Erythroblast (primary cell): ENCODE measurements around the gene TRAF2.

Experiments
- DNase-seq, 2 experiments: peaks; one replicate each; lab custom pipeline; 2025; lab: John Stamatoyannopoulos, UW
- GATA1 ChIP-seq: IDR thresholded peaks from 2 replicates; pipeline ENCODE4 v1.6.1; 2011; ENCODE audit warnings: low read depth, mild to moderate bottlenecking, control low read depth, low read length, moderate library complexity
- POLR2A ChIP-seq: IDR thresholded peaks from 2 replicates; pipeline ENCODE4 v1.6.1; 2011; ENCODE audit warnings: mild to moderate bottlenecking, low read length

Gene TRAF2

GRCh38 chr9:136934277-136934676 lies 48.0 kb downstream of the TRAF2 start:
- TF ChIP-seq GATA1 (no peak), POLR2A (no peak)

DNA sequence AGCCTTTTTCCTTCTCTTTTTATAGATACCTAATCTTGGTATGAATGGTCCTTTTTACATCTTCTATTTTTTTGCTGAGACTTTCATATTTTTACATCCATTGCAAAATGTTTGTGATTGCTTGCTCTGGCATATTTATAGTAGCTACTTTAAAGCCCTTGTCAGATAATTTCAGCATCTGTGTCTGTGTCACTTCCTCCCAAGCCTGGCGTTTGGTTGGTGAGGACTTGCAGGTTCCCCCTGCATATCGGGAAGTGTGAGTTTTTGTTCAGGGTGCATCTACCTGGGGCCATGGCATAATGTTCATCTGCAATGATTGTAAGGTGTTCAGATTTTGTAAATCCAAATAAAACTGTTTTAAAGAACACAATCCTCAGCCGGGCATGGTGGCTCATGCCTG lies 49.3 kb downstream of the TRAF2 start:
- TF ChIP-seq GATA1 = no peak
- no peak for TF ChIP-seq POLR2A
- DNase-seq = no peak

More at GRCh38 chr9:136934277-136934676, 48.0 kb downstream of the TRAF2 start:
- DNase-seq = no peak

DNA sequence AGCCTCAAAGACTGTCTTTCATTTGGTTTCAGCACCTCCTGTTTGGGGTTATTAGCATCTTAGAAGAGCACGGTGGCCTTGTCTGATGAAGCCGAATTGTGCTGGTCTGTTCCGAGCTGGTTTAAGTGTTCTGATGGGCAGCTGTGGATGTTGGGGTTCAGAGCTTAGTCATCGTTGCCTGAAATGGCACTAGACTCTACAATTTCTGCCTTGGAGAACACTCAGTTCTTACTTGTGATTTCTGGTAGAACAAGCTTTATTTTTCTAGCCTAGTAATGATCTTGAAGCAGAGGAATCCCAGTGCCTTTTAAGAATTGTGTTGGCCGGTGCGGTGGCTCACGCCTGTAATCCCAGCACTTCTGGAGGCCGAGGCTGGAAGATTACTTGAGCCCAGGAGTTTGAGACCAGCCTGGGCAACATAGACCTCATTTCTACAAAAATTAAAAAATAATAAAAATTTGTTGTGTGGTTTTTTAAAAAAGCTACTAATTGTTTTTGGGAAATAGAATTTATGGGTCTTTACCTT lies 50.4 kb downstream of the TRAF2 start:
- no peak for DNase-seq

DNA sequence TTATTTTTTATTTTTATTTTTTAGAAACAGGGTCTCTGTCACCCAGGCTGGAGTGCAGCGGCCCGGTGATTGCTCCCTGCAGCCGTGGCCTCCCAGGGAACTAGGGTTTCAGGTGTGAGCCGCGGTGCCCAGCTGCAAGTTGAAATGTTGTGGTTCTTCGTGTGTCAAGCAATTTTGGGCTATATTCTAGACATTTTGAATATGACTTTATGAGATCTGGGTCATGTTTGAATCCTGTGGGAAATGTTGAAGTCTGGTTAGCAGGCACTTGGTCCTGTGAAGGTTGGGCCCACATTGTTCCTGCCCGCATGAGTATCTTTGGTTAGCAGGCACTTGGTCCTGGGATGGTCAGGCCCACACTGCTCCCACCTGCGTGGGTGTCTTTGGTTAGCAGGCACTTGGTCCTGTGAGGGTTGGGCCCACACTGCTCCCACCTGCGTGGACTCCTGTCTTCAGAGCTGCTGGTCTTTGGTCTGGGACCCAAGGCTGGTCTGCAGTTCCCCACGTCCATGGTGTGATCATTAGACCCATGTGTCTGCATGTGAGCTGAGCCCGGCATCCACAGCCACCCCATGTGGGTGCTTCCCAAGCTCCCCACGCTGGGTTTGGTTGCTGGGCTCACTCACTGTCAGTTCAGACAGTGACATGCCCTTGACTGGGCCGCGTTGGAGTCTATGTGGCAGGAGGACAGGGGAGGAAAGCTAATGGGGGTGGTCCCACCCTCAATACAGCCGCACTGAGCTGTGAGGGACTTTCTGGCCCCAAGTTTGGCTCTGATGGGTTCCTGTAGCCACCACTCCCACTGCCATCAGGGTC lies 51.1 kb downstream of the TRAF2 start:
- TF ChIP-seq POLR2A = no peak
- no peak for TF ChIP-seq GATA1
- DNase-seq = no peak

More for the DNA sequence above, 50.4 kb downstream of the TRAF2 start:
- no peak for TF ChIP-seq POLR2A
- TF ChIP-seq GATA1 = no peak

DNA sequence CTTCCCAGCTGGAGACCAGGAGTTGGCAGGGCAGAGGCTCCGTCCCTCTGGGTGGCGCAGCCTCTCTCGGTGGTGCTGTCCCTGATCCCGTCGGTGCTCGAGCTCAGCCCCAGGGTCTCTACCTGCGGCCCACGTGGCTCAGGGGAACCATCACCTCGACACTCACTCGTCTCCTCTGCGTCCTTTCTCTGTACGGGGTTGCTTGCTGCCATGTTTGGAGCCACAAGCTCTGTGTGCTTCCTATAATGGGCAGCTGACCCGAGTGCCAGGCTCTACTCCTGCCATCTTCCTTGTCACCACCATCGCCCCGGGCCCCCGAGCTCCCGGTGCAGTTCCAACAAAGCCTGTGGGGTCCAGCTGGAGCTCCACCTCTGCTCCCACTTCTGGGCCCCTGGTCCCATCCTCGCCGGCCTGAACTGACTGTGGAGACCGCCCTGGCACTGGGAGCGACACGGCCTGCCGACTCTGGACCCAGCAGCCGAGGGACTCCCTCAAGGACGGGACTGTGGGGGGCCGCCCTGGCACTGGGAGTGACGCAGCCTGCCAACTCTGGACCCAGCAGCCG lies 53.2 kb downstream of the TRAF2 start:
- TF ChIP-seq GATA1 (no peak), POLR2A (no peak)
- DNase-seq = no peak

- TF ChIP-seq GATA1 (no peak), POLR2A (peak; percentile 28)
- DNase-seq = no peak
Measured at GRCh38 chr9:136939996-136940525, 53.7 kb downstream of the TRAF2 start.

DNA sequence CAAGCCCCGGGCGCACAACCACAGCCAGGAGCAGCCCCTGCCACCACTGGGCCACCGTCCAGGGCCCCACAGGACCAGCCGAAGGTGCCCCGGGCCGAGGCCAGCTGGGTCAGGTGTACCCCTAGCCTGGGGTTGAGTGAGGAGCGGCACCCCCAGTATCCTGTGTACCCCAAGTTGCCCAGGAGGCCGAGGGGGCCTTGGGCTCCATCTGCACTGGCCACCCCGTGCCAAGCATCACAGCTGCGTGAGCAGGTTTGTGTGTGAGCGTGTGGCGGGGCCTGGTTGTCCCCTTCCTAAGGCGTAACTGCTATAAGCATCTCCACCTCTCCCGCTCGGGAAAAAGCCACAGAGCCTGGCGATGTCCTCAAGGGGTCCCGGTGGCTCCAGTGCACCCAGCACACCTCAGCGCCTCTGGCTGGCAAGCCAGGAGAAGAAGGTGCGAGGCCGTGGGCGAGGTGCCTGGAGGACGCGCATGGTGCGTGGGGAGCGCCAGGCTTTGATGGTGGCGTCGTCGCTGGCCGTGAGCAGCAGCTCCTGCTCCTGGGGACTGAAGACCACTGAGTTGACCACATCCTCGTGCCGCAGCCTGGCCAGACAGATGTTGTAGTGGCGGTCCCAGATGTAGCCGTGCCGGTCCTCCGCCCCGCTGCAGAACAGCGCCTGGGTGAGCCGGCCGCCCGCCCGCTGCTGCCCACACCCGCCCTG lies 54.4 kb downstream of the TRAF2 start:
- no peak for DNase-seq
- TF ChIP-seq POLR2A = no peak
- TF ChIP-seq GATA1 = no peak

DNA sequence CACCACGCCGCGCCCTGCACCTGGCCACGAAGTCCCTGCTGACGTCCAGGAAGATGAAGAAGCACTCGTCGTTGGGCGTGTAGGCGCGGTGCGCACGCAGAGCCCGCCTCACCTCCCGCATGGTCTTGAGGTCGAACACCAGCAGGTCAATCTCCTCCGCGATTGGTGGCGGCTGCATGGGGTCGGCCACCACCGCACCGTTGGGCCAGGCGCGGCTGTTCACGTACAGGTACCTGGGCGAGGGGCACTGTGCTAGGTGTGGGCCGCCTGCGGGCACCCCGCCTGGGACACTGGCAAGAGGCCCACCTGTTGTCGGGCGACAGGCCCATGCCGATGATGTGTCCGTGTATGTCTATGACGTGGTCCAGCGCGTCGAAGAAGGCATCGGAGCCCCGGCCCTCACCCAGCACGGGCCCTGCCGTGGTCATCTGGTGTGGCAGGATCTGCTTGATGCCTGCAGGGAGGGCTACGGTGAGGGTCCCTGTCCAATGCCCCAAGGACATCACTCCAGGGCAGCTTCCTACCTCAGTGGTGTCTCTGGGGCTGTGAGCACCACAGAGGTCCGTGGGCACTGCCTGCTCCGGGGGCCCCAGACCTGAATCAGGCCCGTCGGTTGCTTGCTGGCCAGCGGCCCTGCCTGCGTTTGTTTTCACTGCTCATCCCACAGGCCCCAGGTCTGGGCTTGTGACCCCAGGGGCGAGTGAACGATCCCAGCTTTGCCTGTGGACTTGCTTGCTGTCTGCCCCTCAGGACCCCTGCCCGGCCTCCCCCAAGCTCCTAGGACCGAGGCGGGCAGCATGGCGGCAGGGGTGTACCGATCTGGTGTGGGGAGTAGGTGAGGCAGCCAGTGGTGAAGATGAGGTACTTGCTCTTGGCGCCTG lies 55.2 kb downstream of the TRAF2 start:
- TF ChIP-seq POLR2A = no peak
- no peak for TF ChIP-seq GATA1
- no peak for DNase-seq

- TF ChIP-seq GATA1 (no peak), POLR2A (no peak)
- no peak for DNase-seq
Measured at GRCh38 chr9:136942112-136942880, 56.0 kb downstream of the TRAF2 start.

DNA sequence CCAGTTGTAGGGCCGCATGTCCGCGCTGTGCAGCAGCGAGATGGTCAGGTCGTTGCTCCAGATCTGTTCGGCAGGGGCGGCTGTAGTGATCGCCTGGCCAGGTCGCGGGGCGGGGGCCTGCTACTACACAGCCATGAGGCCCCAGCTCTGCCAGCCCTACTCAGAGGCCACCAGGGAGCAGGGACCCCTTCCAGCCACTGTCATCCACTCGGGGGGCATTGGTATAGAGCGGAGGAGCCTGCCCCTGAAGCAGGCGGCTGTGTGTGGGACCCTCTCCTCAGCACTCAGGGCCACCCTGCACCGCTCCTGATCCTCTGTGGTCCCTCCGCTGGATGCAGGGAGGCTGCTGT lies 56.5 kb downstream of the TRAF2 start:
- no peak for TF ChIP-seq GATA1
- DNase-seq = no peak

DNA sequence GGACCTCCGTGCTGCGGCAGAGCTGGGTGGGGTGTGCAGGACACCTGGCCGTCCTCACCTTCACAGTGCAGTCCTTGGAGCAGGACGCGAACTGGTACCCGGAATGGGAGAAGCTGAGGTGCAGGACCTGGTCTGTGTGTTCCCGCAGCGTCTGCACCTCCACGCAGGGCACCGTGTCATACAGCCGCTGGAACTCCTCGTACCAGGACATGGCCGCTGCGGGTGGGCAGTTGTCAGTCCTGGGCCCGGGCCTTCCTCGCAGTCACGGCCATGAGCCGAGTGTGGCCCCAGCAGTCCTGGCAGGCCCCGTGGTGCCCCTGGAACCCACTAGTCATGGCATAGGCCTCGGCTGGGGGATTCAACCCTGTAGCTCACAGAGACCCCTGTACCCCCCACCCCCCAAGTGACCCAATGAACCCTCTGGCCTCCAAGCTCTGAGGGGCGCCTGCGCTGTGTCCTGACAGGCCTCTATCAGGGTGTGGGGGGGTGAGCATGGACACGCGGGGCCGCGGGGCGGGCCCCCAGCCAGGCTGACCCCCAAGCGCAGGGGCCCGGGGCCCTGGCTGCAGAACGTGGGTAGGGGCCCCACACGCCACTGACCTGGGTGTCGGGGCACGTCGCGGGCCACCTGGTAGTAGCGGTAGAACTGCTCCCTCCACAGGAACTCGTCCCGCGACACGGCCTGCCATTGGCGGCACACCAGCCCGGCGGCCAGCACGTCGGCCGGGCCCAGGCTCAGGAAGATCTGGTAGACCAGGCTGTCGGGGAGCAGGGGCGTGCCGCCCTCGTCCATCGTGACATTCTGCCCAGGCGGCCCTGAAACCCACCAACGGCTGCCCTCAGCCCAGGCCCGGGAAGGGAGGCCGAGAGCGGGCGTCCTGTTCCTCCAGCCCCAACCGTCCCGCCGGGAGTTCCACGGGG lies 57.2 kb downstream of the TRAF2 start:
- TF ChIP-seq GATA1 = no peak
- no peak for TF ChIP-seq POLR2A
- DNase-seq = peak; percentile 74 to 82

DNA sequence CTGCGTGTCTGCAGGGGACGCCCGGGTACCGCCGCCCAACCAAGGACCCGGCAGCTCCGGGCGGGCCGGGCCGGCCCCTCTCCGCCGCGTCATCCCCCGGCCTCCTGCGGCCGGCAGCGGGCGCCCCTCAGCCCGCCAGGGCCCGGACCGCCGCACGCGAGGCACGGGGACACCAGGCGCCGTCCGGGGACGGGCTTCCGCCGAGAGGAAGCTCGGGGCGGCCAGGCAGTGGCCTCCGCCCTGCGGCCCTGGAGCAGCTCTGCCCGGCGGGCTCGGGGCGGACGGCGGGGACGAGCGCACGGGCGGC lies 57.8 kb downstream of the TRAF2 start:
- peak in 1 of 2 experiments; percentile 88 for DNase-seq
- no peak for TF ChIP-seq POLR2A
- TF ChIP-seq GATA1 = no peak
